Esophagus muscularis mucosa (tissue), 4 donors: ENCODE results near the gene ARID4B.

Experiments used
- EP300 ChIP-seq: sonication (generic); formaldehyde crosslinking; IDR thresholded peaks from one replicate; pipeline ENCODE4 v1.6.1; 2017; ENCODE audit warnings: antibody characterized with exemption
- POLR2A ChIP-seq: fragments of 450-650 bp; IDR thresholded peaks from one replicate; pipeline ENCODE4 v1.6.1; 2017; ENCODE audit warnings: antibody characterized with exemption, moderate library complexity, mild to moderate bottlenecking, low read depth
- POLR2AphosphoS5 ChIP-seq, 2 donors: sonication (generic); formaldehyde crosslinking; IDR thresholded peaks; one replicate each; pipeline ENCODE4 v1.6.1; 2017; ENCODE audit warnings: antibody characterized with exemption in 2 of 2
- TF ChIP-seq, protein P1 (sequence below), 3 experiments: fragments of 200-600 bp in 2 of 3; fragments of 450-650 bp in 1 of 3; sonication (generic) in 2 of 3; IDR thresholded peaks; one replicate each; pipeline ENCODE4 v1.5.1; 2017 to 2019; ENCODE audit warnings: antibody characterized with exemption in 3 of 3, mild to moderate bottlenecking in 2 of 3, moderate library complexity in 1 of 3

DNA sequence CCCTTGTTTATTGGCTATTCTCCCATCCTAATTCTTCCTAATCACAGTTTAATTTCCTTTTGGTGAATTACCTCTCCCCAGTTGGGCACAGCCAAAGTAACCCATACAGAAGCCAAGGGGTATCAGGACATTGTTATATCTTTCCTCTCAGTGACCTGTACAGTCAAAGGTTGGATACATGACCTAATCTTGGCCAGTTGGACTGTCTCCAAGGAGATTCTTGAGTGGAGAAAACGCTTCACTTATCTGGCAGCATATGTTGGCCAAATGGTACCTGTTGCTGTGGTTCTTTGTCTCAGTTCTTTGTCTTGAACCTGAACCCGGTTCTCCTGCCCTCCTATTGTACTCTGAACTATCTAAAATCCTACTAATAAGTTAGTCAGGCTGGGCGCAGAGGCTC is 23.9 kb upstream of the ARID4B start:
- TF ChIP-seq, protein P1, sequence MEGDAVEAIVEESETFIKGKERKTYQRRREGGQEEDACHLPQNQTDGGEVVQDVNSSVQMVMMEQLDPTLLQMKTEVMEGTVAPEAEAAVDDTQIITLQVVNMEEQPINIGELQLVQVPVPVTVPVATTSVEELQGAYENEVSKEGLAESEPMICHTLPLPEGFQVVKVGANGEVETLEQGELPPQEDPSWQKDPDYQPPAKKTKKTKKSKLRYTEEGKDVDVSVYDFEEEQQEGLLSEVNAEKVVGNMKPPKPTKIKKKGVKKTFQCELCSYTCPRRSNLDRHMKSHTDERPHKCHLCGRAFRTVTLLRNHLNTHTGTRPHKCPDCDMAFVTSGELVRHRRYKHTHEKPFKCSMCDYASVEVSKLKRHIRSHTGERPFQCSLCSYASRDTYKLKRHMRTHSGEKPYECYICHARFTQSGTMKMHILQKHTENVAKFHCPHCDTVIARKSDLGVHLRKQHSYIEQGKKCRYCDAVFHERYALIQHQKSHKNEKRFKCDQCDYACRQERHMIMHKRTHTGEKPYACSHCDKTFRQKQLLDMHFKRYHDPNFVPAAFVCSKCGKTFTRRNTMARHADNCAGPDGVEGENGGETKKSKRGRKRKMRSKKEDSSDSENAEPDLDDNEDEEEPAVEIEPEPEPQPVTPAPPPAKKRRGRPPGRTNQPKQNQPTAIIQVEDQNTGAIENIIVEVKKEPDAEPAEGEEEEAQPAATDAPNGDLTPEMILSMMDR (IDR thresholded peaks at IDR 0.05): no peak
- TF ChIP-seq POLR2A: no peak
- no peak for TF ChIP-seq EP300
- no peak for TF ChIP-seq POLR2AphosphoS5 (IDR thresholded peaks at IDR 0.05)
